Osteoblast (primary cell): ENCODE results near the gene SIK2. TPM values are rescaled to one million over a fixed set of nuclear protein-coding genes. Genes with fewer than 3 reads are reported as not detected.
A peak's percentile ranks its signal among the peaks of the same experiment; 100 is the strongest.

Experiments
- DNase-seq: peaks from one replicate; pipeline ENCODE4 v3.0.0; 2011; ENCODE audit warnings: low spot score, mixed read lengths; ENCODE audit not compliant: insufficient read length; ENCODE audit errors: missing footprints
- H2AFZ ChIP-seq: 2 replicates; pipeline ENCODE4 v1.6.0; 2011; ENCODE audit warnings: mild to moderate bottlenecking, low read length
- H3K27ac ChIP-seq: 2 replicates; pipeline ENCODE4 v1.5.1; 2011; ENCODE audit warnings: mild to moderate bottlenecking, low read depth, low read length, moderate library complexity
- H3K27me3 ChIP-seq: 2 replicates; pipeline ENCODE4 v1.6.0; 2012; ENCODE audit warnings: mild to moderate bottlenecking, control low read depth, inconsistent platforms, low read length, moderate library complexity; ENCODE audit not compliant: insufficient read depth
- H3K36me3 ChIP-seq: 2 replicates; pipeline ENCODE4 v1.5.1; 2011; ENCODE audit warnings: mild to moderate bottlenecking, low read length, control low read depth, moderate library complexity; ENCODE audit not compliant: insufficient read depth
- H3K4me1 ChIP-seq: 2 replicates; pipeline ENCODE4 v1.5.1; 2011; ENCODE audit warnings: mild to moderate bottlenecking, low read length, control low read depth, moderate library complexity; ENCODE audit not compliant: insufficient read depth
- H3K4me2 ChIP-seq: 2 replicates; pipeline ENCODE4 v1.6.0; 2011; ENCODE audit warnings: mild to moderate bottlenecking, low read length; ENCODE audit not compliant: insufficient read depth
- H3K4me3 ChIP-seq: fragments of 200-600 bp; sonication (generic); 3 replicates; pipeline ENCODE4 v1.5.1; 2012; ENCODE audit warnings: mild to moderate bottlenecking, low read length, inconsistent platforms; ENCODE audit not compliant: insufficient read depth
- H3K79me2 ChIP-seq: 2 replicates; pipeline ENCODE4 v1.6.0; 2012; ENCODE audit warnings: mild to moderate bottlenecking, low read length, control low read depth, inconsistent platforms; ENCODE audit not compliant: insufficient read depth
- H3K9me3 ChIP-seq: 2 replicates; pipeline ENCODE4 v1.5.1; 2011; ENCODE audit warnings: low read depth, low read length, control low read depth
- H4K20me1 ChIP-seq: 2 replicates; pipeline ENCODE4 v1.6.0; 2012; ENCODE audit warnings: mild to moderate bottlenecking, low read length, control low read depth; ENCODE audit not compliant: insufficient read depth
- total RNA-seq: library from RNA; depleted of rRNA; stranded (reverse); fragments of >200 nt; gene quantifications from 2 replicates; pipeline ENCODE4 v1.2.3, GENCODE V29; 2012
- TF ChIP-seq, protein P1 (sequence below): IDR thresholded peaks from 2 replicates; pipeline ENCODE4 v1.5.1; 2011; ENCODE audit warnings: mild to moderate bottlenecking, low read depth, low read length, moderate library complexity; ENCODE audit errors: extremely low read depth

The SIK2 gene
- total RNA-seq, 1 donor = 17.7 TPM

DNA sequence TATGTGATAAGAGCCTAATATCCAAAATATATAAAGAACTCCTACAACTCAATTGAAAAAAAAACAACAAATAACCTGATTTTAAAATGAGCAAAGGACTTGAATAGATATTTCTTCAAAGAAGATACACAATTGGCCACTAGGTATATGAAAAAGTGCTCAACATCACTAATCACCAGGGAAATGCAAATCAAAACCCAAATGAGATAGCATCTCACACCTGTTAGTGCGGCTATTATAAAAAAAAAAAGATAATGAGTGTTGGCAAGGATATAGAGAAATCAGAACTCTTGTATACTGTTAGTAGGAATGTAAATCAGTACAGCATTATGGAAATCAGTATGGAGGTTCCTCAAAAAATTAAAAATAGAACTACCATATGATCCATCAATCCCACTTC is 5.9 kb upstream of the SIK2 start:
- Histone ChIP-seq H3K27ac (no peak overlapping the region), H3K4me3 (no peak overlapping the region), H3K36me3 (no peaks in the 10 kb centered on the region), H3K79me2 (no peaks in the 10 kb centered on the region), H3K4me1 (peaks cover 18% of the 10 kb centered on the region), H2AFZ (no peak overlapping the region), H3K27me3 (no peaks in the 10 kb centered on the region), H3K4me2 (no peak overlapping the region), H4K20me1 (no peaks in the 10 kb centered on the region), H3K9me3 (no peaks in the 10 kb centered on the region)
- TF ChIP-seq, protein P1, sequence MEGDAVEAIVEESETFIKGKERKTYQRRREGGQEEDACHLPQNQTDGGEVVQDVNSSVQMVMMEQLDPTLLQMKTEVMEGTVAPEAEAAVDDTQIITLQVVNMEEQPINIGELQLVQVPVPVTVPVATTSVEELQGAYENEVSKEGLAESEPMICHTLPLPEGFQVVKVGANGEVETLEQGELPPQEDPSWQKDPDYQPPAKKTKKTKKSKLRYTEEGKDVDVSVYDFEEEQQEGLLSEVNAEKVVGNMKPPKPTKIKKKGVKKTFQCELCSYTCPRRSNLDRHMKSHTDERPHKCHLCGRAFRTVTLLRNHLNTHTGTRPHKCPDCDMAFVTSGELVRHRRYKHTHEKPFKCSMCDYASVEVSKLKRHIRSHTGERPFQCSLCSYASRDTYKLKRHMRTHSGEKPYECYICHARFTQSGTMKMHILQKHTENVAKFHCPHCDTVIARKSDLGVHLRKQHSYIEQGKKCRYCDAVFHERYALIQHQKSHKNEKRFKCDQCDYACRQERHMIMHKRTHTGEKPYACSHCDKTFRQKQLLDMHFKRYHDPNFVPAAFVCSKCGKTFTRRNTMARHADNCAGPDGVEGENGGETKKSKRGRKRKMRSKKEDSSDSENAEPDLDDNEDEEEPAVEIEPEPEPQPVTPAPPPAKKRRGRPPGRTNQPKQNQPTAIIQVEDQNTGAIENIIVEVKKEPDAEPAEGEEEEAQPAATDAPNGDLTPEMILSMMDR = no peak
- no peak for DNase-seq

DNA sequence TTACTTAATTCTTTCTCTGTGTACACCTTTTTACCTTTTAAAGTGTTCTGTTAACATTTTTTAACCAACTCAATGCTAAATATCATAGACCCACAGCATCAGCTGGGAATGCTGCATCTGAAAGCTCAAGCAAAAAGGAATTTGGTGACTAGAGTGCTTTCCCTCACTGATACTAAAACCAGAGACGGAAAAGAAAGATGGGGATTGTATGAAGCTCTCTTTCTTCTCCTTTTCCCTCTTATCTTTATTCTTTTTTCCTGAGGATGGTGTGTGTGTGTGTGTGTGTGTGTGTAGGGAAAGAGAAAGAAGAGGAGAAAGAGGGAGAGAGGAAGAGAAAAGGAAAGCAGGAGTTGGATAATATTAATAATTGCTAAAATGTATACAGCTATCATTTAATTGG is 4.1 kb upstream of the SIK2 start:
- Histone ChIP-seq H2AFZ (peak overlapping the region; percentile 60), H3K4me1 (peaks cover 23% of the 10 kb centered on the region), H3K9me3 (no peaks in the 10 kb centered on the region), H3K36me3 (no peaks in the 10 kb centered on the region), H3K79me2 (peaks cover 8% of the 10 kb centered on the region), H3K4me3 (peak overlapping the region; percentile 45), H4K20me1 (peaks cover under 1% of the 10 kb centered on the region), H3K27me3 (no peaks in the 10 kb centered on the region), H3K4me2 (peak overlapping the region; percentile 74), H3K27ac (peak overlapping the region; percentile 67)
- TF ChIP-seq, protein P1 = no peak
- no peak for DNase-seq

DNA sequence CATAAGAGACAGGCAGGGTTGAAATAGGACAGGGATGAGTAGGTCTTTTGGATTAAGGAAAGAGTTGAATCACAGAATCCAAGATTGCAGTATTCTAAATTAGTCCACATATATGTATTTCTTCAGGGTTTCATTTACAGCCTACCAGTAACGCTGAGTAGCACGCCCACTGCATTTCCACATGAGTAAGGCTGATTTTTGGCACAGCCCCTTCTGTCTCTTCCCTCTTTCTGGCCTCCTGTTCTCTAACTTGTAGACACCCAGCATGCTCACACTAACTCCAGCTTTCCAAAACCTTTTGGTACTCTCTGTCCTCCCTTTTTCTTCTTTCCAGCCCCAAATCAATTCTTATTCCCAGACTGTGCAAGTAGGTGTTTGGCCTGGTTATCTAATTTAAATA is 3.7 kb upstream of the SIK2 start:
- Histone ChIP-seq H3K4me3 (no peak overlapping the region), H3K4me1 (peaks cover 23% of the 10 kb centered on the region), H4K20me1 (peaks cover 4% of the 10 kb centered on the region), H3K4me2 (peak overlapping the region; percentile 74), H3K27me3 (no peaks in the 10 kb centered on the region), H3K9me3 (no peaks in the 10 kb centered on the region), H3K27ac (peak overlapping the region; percentile 67), H2AFZ (peak overlapping the region; percentile 60), H3K79me2 (peaks cover 12% of the 10 kb centered on the region), H3K36me3 (no peaks in the 10 kb centered on the region)
- TF ChIP-seq, protein P1 = no peak
- peak; percentile 89 for DNase-seq

DNA sequence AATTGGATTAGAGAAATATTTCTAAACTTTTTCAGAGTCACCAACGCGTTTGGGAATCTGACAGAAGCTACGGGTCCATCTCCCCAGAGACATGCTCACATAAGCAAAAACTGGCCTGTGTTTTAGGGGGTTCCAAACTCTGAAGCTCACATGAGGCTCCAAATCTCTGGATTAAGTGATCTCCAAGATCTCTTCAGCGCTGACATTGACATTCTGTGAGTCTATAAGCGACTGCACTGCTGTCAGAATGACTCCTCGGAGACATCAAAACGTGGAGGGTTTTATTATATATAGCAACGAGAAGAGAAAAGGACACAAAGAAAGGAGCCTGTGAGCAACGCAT is 642 bp upstream of the SIK2 start:
- H3K9me3 ChIP-seq = no peaks in the 10 kb centered on the region
- no peaks in the 10 kb centered on the region for H3K36me3 ChIP-seq
- H3K4me2 ChIP-seq = peak overlapping the region; percentile 95
- H3K4me1 ChIP-seq = peaks cover 38% of the 10 kb centered on the region
- peaks cover 39% of the 10 kb centered on the region for H3K79me2 ChIP-seq
- DNase-seq = no peak
- TF ChIP-seq, protein P1 = no peak
- H3K4me3 ChIP-seq = peak overlapping the region; percentile 76
- peak overlapping the region; percentile 71 for H3K27ac ChIP-seq
- H4K20me1 ChIP-seq = peaks cover 10% of the 10 kb centered on the region
- H3K27me3 ChIP-seq = no peaks in the 10 kb centered on the region
- peak overlapping the region; percentile 98 for H2AFZ ChIP-seq
